T-helper 2 cell (primary cell): ENCODE data around the gene UBA7.
"Not testable (repeated sequence)": the region's sequence is repeated elsewhere in the genome, so short reads cannot be mapped to it uniquely, and the experiment has no call there.

Experiments used
- DNase-seq, 5 experiments: peaks; one replicate each; pipeline versions ENCODE4 v3.0.0 to v3.0.0-alpha.2; 2012 to 2022

The UBA7 gene

GRCh38 chr3:49804141-49805041 lies 9.4 kb downstream of the UBA7 start:
- no peak for DNase-seq

- peak in 4 of 5 experiments; percentile 22 to 54 (median 36) for DNase-seq
These were observed 10.2 kb downstream of the UBA7 start for GRCh38 chr3:49803465-49804140.

- peak; percentile 72 to 86 (median 82) for DNase-seq
These were observed 10.9 kb downstream of the UBA7 start, which contains the start of gene INKA1 for GRCh38 chr3:49802719-49803464. INKA1 (plus strand) TSS chr3:49803261; CDS start chr3:49803393, 132 bp downstream.

GRCh38 chr3:49801160-49801559 lies 12.6 kb downstream of the UBA7 start:
- no peak for DNase-seq

GRCh38 chr3:49799761-49800160 lies 14.0 kb downstream of the UBA7 start, which contains the start of gene CDHR4:
CDHR4 (minus strand) TSS chr3:49799873; CDS start chr3:49799812, 61 bp downstream.
- no peak for DNase-seq

GRCh38 chr3:49799105-49799504 lies 14.6 kb downstream of the UBA7 start:
- DNase-seq: no peak

- no peak for DNase-seq
These were observed 18.5 kb downstream of the UBA7 start for GRCh38 chr3:49794926-49795905.

- no peak for DNase-seq
These were observed 19.3 kb downstream of the UBA7 start for GRCh38 chr3:49794431-49794830.

GRCh38 chr3:49793486-49794085 lies 20.2 kb downstream of the UBA7 start:
- DNase-seq: no peak

- DNase-seq: no peak
These were observed 21.2 kb downstream of the UBA7 start for GRCh38 chr3:49792371-49793150.

- DNase-seq: no peak
These were observed 22.2 kb downstream of the UBA7 start for GRCh38 chr3:49791571-49791970.

- DNase-seq: no peak
These were observed 22.9 kb downstream of the UBA7 start for GRCh38 chr3:49790626-49791411.

GRCh38 chr3:49788056-49788455 lies 25.7 kb downstream of the UBA7 start:
- no peak for DNase-seq

GRCh38 chr3:49787536-49787935 lies 26.2 kb downstream of the UBA7 start:
- no peak for DNase-seq

GRCh38 chr3:49787182-49787464 lies 26.6 kb downstream of the UBA7 start:
- no peak for DNase-seq

- DNase-seq: peak; percentile 95 to 100 (median 99)
These were observed 27.2 kb downstream of the UBA7 start, which contains the start of gene IP6K1 for GRCh38 chr3:49786357-49787181. IP6K1 (minus strand) TSS chr3:49786542; CDS start chr3:49748040, 38,502 bp downstream.

- DNase-seq: peak in 1 of 5 experiments; percentile 59
These were observed 28.0 kb downstream of the UBA7 start for GRCh38 chr3:49785565-49786356.

- DNase-seq: not testable (repeated sequence)
These were observed 31.5 kb downstream of the UBA7 start for GRCh38 chr3:49782277-49782676.
